GM21619 (cell line): Measurements from ENCODE around the gene MRPL37.
A peak's percentile ranks its signal among the peaks of the same experiment; 100 is the strongest.
"Not testable (repeated sequence)": the region's sequence is repeated elsewhere in the genome, so short reads cannot be mapped to it uniquely, and the experiment has no call there.

Experiments used
- ATAC-seq: cut with Tn5 transposase; IDR thresholded peaks from one replicate; pipeline ENCODE4 v1.9.1; 2021; ENCODE audit not compliant: unreplicated experiment

The MRPL37 gene

GRCh38 chr1:54199765-54200518 lies at the start of gene MRPL37, which contains the start of gene CYB5RL:
TSS of gene MRPL37 (plus strand) at chr1:54200167. CDS start at chr1:54200244, 77 bp downstream.
TSS of gene CYB5RL (minus strand) at chr1:54200030. CDS start at chr1:54195616, 4,414 bp downstream.
- ATAC-seq: peak; percentile 96

GRCh38 chr1:54151013-54151412 lies 49.0 kb upstream of the MRPL37 start:
- no peak for ATAC-seq

DNA sequence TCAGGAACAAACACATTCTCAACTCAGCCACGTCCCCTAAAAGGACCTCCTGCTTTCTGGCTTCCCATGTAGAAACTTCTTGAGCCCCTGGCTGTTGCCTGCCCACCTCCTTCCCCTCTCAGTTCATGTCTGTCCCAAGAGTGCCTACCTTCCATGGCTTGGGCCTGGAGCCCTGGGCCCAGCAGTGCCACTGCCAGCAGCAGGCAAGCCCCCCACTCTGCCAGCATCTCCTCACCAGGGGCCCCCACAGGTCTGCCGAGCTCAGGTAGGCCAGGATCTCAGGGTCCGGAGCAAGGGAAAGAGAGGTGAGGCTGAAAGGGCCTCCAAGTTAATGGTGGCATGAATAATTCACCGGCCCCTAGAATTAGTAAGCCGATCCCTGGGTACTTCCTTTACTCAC lies 47.3 kb upstream of the MRPL37 start, which contains the start of gene CDCP2:
TSS of gene CDCP2 (minus strand) at position 305 of the 400 bp plus-strand sequence. CDS start at position 227, 78 bp downstream.
- ATAC-seq: no peak

DNA sequence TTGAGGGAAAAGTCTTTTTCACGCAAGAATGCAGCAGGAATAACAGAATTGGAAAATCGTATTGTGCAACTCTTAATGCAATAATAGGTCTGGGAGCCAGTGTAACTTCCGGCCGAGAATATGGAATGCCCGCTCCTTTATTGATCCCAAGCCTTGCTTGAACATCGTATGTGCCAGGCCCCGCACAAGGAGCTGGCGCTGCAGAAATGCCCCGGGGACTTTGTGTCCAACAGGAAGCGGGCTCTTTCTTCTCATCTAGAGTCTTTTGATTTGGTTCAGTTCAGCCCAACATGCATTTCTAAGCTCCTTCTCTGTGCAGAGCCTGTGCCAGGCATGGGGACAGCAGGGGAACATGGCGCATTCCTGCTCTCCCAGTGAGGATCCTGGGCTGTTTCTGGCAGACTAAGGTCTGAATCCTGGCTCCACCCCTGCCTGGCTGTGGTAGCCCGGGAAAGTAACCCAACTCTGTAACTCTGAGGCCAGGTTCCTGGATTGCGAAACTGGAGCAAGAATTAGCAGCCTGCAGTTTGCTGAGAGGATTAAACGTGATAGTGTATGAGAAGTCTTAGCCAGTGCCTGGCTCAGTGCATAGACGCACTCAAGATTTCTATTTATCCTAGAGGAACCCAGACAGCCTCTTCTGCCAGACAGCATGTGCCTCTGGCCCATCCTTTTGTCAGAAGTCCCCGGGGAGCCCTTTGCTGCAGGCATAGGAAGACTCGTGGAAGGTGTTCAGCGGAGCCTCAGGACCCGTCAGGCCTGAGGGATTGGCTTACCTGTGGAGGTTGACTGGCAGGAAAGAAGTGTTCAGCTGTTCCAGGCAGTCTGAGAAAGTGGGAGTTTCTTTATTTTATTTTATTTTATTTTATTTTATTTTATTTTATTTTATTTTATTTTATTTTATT lies 46.2 kb upstream of the MRPL37 start:
- no peak for ATAC-seq

DNA sequence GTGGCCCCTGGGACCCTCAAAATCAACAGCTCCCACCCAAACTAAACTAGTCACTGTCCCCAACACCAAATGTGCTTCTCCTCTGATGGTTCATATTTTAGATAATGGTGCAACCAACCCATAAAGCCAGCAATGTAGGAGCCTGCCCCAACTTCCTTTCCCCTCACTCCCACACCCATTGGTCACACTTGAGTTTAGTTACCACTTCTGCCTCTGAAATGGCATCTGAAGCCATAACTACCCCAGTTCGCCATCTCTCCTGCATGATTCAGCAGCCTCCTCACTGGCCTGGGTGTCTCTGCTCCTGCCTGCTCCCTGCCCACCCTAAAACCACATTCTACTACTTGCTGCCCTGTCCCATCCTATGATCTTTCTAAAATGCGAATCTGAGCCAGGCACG lies 43.8 kb upstream of the MRPL37 start:
- no peak for ATAC-seq

DNA sequence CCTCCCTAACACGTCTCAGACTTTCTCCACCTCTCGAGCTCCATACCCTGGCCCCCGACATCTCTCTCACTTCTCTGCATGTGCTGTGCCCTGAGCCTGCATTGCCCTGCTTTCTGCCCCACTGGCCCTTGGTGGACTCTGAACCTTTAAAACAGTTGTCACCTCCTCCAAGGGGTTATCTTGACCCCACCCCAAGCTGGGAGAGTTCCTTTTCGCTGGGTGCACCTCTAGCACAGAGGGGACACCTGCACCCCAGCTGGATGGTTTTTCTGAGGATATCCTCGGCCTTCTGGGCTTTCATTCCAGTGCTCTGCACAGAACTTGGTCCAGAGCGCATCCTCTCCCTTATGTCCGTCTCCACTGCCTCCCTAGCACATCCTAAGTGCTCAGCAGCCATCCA lies 43.0 kb upstream of the MRPL37 start:
- no peak for ATAC-seq

DNA sequence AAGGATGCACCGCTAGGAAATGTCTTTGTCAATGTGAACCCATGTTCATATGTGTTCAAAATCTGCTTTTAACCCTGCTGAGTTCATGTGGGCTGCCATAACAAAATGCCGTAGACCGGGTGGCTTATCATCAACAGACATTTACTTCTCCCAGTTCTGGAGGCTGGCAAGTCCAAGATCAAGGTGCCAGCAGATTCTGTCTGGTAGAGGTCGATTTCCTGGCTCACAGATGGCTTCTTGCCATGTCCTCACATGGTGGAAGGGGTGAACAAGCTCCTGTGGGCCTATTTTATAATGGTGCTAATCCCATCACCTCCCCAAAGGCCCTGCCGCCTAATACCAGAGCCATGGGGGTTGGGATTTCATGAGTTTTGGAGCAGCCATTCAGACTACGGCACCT lies 42.6 kb upstream of the MRPL37 start:
- no peak for ATAC-seq

DNA sequence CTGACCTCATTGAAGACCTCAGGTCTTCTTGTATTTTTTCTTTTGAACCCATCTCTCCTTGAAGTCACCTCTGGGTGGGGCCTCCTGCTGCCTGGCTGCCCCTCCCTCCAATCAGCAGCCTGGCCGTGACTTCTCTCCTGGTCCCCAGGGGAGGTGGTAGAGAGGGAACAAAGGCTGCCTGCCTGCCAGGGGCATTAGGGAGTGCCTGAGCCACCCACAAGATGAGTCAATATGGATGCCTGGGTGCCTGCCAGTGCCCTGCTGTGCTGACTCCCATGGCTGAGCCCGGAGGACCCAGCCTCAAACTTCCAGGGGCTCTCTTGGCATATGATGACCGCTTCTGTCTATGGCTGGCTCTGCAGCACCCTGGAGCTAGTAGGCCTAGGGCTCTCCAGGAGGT lies 41.9 kb upstream of the MRPL37 start:
- ATAC-seq: no peak

DNA sequence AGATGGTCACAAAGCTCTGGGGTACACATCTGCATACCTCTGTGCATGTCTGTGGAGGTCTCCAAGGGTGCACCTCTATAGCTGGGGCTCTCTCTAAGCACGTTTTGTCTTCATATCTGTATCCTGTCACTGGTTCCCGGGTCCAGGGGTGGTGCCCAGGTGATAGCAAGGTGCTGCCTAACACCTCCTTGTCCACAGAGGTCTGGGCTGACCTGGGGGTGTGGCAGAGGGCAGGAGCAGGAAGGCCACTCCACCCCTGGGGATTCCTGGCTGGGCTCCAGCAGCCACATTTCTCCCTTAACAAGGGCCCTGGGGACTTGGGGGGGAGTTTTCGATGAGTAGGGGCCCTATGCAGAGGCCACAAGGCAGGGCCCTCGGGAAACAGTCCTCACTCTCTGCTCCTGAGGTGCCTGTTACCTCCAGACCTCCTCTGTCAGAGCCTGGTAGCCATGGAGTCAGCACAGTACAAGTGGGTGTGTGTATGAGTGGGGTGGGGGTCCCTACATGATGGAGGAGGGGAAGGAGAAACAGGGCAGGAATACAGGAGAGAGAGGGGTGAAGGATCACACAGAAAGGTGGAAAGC lies 40.1 kb upstream of the MRPL37 start:
- no peak for ATAC-seq

DNA sequence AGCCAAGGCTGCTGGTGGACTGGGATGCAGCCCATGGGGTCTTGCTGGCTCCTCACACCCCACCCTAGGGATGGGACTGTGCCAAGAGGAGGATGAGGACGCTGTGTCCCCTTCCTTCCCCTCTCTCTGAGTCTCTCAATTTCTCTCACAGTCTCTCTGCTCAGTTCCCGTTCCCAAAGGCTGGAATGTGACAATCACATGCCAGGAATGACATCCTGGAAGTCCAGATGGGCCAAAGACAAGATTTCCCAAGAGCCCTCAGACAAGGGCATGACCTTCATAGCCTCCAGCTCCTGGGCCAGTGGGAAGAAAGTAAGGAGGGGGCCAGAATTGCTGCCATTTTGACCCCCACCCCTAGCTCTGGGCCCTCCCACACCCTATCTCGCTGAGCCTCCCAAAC lies 39.6 kb upstream of the MRPL37 start:
- ATAC-seq: no peak

DNA sequence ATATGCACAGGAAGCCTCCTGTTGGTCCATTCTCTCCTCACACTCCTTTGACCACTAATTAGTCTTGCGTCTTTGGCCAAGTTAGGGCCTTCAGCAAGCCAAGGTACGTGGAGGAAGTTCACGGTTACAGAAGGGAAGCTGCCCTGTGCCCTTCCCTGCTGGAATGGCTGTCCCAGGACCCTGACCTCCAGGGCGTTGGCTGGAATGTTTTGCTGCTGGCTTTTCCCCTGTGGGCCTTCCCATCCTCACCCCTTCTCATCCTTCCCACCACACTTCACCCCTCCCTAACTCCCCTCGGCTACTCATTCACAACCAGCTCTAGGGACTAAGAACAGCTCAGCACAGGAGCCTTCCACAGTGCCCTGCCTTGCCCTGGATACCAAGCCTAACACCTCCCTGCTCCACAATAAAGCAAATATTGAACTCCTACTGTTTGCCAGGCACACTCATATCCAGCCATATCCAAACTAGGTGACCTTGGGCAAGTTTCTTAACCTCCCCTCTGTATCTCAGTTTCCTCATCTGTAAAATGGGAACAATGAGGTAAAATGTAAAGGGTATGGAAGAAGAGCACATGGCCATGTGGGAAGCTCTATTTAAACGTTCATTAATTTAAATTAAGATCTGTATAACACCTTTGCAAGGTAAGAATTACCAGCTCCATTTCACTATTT lies 38.3 kb upstream of the MRPL37 start:
- ATAC-seq: no peak

DNA sequence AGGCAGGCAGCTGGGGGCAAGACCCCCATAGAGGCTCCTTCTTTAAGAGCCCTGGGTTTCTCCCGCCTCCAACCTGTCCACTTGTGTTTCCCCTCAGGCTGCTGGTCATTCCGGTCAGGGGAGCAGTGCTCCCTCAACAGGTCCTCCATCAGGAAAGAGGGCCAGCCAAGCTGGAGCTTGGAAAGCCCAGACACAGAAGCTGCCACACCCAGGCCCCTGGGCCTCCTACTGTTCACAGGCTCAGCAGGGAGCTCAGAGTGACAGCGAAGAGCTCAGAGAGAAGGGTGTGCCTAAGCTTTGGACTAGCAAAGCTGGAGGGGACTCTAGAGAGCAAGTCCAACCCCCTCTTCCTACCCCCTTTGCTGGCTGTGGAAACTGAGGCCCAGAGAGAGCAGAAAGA lies 36.9 kb upstream of the MRPL37 start:
- ATAC-seq: no peak

- ATAC-seq: no peak
These were observed 36.4 kb upstream of the MRPL37 start for GRCh38 chr1:54163573-54163972.

DNA sequence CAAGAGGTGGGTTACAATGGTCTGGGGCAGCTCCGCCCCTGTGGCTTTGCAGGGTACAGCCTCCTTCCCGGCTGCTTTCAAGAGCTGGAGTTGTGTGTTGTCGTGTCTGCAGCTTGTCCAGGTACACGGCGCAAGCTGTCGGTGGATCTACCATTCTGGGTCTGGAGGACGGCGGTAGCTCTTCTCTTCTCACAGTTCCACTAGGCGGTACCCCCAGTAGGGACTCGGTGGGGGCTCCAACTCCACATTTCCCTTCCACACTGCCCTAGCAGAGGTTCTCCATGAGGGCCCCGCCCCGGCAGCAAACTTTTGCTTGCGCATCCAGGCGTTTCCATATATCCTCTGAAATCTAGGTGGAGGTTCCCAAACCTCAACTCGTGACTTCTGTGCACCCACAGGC lies 34.8 kb upstream of the MRPL37 start:
- no peak for ATAC-seq

- ATAC-seq: not testable (repeated sequence)
These were observed 33.6 kb upstream of the MRPL37 start for GRCh38 chr1:54166357-54166756.

- ATAC-seq: no peak
These were observed 32.4 kb upstream of the MRPL37 start for GRCh38 chr1:54167422-54168139.

GRCh38 chr1:54168206-54168965 lies 31.6 kb upstream of the MRPL37 start:
- no peak for ATAC-seq

- no peak for ATAC-seq
These were observed 30.9 kb upstream of the MRPL37 start for GRCh38 chr1:54169068-54169467.

DNA sequence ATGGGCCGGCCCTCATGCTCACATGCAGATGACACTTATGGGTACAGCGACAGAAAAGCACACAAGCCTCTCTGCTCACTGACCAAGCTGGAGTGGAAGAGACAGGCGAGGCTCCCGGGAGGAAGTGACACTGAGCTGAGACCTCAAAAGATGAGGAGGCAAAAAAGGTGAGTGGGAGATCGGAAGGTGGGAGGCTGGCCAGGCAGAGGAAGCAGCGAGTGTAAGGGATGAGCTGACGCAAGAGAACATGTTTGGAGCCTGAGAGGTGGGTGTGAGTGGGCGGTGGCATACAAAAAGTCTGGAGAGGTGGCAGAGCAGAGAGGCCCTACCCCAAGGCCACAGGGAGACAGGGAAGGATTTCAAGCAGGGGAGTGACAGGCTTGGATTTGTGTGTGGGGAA lies 29.0 kb upstream of the MRPL37 start:
- ATAC-seq: no peak

DNA sequence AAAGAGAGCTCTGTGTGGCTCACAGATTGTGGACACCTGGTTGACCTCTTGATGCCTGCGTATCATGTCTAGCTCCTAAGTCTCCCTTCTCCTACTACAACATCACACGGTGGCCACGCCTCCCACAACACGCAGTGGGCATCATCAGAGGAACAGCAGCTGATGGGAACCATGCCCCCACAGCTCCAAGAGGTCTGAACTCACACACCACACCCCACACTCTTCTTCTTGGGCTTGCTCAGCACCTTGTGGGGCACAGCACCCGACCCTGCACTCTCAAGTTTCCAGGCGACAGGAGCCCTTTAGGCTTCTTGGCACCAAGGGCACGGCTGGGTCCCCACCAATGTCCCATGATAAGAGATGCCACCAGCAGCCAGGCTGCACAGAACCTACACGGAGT lies 28.4 kb upstream of the MRPL37 start:
- no peak for ATAC-seq
